Measurements from ENCODE around the gene RDH16.
"Not testable (repeated sequence)": the region's sequence is repeated elsewhere in the genome, so short reads cannot be mapped to it uniquely, and the experiment has no call there.

GRCh38 chr12:56965124-56965523 lies 7.7 kb upstream of the RDH16 start:
- TF ChIP-seq POLR2AphosphoS5, POLR2A, TAF1, SPI1, POU2F2 (IDR thresholded peaks at IDR 0.05; ENCODE audit: low read depth, low read length): not testable (repeated sequence)

Measured in GM12891 (cell line).